GM18909 (cell line): Measurements from ENCODE around the gene SLC26A2.
A peak's percentile ranks its signal among the peaks of the same experiment; 100 is the strongest.

Experiments used
- ATAC-seq: cut with Tn5 transposase; IDR thresholded peaks from one replicate; pipeline ENCODE4 v1.9.1; 2021; ENCODE audit warnings: mild to moderate bottlenecking; ENCODE audit not compliant: unreplicated experiment, poor library complexity

SLC26A2 gene

DNA sequence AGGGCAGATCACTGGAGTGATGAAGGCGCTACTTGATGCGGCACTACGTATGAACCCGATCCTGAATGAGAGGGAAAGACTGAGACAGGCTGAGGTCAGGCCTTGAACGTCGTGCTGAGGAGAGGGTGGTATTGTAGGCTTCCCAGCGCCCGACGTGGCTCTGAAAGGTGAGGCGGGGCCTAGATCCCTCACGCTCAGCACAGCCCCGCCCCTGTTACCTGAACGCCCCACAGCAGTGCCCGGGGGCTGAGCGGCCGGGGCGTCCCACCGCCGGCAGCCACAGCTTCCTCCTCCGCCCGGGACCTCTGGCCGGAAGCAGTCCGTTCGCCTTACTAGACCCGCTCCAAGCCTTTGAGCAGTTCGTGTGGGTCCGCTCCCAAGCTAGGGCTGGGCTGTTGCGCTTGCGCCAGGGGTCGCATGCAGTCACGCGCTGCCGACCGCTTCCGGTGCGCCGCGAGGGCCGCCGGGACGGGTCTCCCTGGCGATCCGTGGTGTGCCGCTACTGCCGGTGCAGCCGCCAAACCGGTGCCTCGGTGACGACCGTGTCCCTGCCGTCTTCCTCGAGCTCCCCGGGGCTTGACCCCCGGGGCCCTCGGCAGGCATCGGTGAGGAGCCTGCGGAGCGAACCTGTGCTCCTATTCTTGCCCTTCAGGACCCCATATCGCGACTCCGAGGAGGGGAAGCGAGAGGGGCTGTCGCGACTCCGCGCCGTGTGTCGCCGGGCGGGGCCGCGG, 39.9 kb downstream of the SLC26A2 start, which contains the start of the genes HMGXB3 and TIGD6:
Gene HMGXB3, plus strand, starts transcription at position 484 of the 734 bp plus-strand sequence. CDS start 4,114 bp downstream, outside the sequence.
Gene TIGD6, minus strand, starts transcription at position 399 of the 734 bp plus-strand sequence. CDS start 4,306 bp downstream, outside the sequence.
- peak; percentile 86 for ATAC-seq

DNA sequence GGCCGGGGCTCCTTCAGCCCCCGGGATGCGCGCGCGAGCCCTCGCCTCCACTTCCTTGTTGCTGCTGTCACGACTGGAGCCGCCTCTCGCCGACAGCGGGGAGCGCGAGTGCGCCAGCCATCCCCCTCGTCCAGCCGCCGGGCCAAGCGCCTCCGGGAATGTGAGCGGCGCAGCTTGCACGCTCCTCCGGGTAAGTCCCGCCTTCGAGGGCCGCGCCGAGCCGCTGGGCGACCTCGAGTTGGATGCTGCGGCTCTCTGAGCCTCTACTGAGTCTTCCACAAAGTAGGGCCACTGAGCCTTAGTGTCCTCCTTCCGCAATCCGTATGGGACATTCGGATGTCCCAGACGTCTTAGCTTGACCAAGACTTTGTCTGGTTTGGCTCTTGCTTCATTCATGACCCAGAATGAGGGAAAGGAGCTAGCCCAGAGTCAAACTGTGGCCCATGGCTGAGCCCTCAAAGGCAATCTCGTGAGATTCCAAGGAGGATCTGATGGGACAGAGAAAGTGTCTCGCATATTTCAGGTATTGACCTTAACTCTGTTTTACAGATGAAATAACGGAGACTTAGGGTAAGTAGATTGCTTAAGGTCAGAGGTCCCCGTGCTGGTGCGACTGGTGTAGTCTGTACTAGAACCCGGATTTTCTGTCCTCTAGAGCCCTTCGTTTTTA, 40.6 kb downstream of the SLC26A2 start:
- peak; percentile 17 for ATAC-seq

DNA sequence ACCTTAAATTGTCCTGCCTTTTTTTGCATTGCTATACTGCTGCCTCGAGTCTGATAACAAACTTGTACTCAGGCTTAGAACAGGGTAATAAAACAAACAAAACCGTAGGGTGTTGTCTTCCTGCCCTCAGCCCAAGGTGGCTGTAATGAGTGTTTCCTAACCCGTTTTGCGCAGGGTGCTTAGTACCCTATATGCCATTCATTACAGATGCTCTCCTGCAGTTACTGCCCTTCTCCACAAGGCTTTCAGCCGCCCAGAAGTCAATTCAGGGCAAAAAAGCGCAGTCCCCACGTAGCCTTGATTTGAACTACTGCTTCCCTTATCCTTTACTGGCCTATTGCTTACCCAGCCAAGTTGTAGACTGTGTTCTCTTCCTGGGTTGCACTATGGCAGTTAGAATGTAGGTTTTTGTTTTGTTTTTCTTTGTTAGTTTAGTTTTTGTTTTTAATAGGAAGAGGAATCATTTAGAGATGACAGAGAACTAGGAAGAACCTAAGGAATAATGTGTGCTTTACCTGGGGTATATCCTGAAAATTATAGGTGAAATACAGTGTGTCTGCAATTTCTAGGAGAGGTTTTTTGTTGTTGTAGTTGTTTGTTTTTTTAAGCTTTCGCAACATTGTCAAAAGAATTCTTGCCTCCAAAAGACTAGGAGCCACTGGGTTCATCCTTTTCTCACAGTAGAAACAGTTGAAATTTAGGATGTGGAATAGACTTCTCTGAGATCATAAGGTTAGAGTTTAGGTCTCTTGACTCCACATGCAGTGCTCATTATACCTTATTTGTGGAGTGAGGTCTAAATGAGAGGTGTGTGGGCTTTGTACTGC, 41.3 kb downstream of the SLC26A2 start:
- ATAC-seq: peak; percentile 70

- no peak for ATAC-seq
These were observed 45.8 kb downstream of the SLC26A2 start for GRCh38 chr5:150006318-150006717.

DNA sequence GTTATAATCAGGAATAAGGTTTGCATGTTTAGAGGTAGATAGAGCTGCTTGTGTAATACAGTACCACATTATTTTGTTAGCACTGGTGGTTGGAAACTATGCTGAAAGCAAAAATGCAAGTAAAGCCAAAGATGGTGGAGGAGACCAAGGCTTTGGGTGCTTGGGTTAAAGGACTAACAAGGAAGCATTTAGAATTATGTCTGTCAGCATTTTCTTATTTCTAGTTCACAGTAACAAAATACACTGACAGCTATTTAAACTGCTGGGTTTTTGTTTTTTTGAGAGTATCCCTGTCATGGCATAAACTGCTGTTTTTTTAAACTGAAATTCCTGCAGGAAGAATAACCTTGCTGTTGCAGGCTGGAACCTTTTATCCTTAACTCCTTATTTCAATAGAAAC, 46.5 kb downstream of the SLC26A2 start:
- ATAC-seq: no peak

GRCh38 chr5:150009671-150010387, 49.3 kb downstream of the SLC26A2 start:
- no peak for ATAC-seq

DNA sequence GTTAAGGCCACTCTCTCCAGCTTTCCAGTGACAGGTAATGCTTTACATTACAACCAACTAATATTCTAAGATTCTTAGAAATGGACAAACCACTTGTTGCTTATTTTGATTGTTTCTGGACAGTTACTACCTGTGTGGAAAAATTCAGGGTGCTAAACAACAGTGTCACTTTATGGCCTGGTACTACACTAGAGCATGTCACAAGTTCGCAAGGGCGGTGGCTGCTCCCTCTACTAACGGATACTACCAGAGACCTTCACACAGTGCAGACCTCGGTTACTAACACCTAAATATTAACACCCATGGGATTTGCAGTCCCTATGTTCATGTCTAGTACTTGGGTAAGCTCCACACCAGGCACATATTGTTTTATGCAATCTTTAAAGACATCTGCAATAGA, 53.4 kb downstream of the SLC26A2 start:
- ATAC-seq: no peak

- ATAC-seq: no peak
These were observed 53.9 kb downstream of the SLC26A2 start for GRCh38 chr5:150014456-150014855.

- no peak for ATAC-seq
These were observed 54.9 kb downstream of the SLC26A2 start for GRCh38 chr5:150015415-150015814.

DNA sequence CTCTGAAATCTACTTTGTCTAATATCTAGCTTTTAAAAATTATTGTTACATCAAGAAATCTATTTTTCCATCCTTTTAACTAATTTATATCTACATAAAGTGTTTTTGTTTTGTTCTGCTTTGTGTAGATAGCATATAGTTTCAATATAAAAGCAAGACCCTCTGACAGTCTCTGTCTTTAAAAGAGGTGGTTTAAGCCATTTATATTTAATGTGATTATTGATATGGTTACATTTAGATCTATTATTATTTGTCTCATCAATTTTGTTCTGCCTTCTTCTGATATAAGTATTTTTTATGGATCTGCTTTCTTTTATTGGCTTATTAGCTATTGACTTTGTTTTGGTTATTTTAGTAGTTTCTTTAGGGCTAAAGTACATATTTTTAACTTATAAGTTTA, 56.0 kb downstream of the SLC26A2 start:
- no peak for ATAC-seq

DNA sequence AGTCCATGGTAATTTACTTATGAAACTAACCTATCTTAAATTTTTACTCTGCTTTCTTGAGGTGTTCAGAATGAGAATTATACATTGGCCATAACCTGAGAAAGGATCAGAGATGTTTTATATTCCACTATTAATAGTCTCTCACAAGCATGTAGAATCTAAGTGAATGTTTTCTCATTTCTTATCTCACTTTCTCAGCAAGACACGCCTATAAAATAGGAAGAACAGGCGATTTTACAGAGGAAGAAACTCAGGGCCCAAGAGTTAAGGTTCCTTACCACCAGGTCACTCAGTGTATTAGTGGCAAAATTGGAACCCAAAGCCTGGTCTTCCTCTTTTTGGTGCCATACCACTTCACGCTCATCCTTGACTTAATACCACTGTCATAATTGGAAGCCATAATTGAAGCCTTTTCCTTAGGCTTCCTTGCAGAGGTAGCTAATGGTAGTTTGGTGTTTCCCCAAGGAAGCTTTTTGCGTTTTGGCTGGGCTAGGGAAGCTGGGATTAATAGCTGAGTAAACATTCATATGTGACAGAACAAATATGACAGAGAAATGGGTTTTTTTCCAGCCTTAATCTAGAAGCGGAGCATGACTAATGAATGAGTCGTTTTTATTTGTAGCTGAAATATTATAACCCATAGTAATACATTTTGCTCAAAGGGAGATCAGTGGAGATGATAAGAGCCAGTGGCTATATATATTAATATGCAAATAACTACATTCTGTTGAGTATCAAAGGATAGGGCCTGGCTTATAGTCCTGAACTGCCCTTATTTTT, 56.9 kb downstream of the SLC26A2 start:
- ATAC-seq: no peak

GRCh38 chr5:150020249-150020648, 59.7 kb downstream of the SLC26A2 start:
- ATAC-seq: no peak

GRCh38 chr5:150021491-150022157, 61.1 kb downstream of the SLC26A2 start:
- ATAC-seq: no peak

DNA sequence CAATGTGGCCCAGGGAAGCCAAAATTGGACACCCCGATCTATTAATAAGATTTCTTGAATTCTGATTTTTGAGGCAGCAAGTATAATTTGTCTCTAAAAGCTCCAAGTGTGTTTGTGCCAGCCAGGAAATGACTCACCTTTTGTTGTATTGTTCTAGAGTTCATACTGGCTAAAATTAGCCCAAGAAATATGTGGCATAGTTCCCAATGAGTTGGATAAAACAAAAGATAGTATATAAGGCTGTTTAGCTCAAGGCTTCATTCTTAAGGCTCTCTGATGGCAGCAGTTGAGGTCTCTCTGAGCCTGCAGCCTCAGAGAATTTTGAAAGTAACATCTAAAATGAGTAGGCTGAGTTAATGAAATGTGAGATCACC, 61.6 kb downstream of the SLC26A2 start:
- no peak for ATAC-seq

DNA sequence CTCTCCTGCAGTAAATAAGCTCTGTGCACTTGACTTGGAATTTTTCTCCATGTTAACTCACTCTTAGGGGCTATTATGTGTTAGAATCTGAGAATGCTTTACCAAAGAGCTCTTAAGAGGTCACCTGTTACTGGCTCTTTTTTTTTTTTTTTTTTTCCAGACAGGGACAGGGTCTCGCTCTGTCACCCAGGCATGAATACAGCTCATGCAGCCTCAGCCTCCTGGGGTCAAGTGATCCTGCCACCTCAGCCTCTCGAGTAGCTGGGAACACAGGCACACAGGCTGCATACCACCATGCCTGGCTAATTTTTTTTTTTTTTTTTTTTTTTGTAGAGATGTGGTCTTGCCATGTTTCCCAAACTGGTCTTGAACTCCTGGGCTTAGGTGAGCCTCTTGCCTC, 62.1 kb downstream of the SLC26A2 start:
- no peak for ATAC-seq

- ATAC-seq: no peak
These were observed 62.6 kb downstream of the SLC26A2 start for GRCh38 chr5:150023136-150023535.

DNA sequence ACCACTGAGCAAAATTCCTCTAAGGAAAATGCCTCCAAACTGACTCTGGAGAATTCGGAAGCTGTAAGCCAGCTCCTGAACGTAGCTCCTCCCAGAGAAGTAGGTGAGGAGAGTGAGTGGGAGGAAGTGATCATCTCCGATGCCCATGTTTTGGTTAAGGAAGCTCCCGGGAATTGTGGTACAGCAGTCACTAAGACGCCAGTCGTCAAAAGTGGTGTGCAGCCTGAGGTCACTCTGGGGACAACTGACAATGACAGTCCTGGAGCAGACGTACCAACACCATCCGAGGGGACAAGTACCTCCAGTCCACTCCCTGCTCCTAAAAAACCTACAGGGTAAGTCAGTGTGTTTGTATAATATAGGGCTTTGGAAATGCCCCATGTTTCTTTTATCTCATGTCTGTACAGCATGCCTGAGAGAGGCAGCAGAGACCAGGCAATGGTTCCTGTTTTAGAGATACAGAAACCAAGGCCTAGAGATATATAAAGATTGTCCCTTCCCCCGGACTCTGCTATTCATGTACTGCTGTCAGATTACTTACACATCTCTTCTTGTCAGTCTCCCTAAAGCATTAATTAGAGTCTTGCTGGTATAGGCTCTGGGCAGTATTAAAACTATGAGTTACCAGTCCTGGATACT, 63.9 kb downstream of the SLC26A2 start:
- ATAC-seq: no peak

GRCh38 chr5:150026682-150027172, 66.2 kb downstream of the SLC26A2 start:
- no peak for ATAC-seq
